MM.1S (cell line): ENCODE data around the gene C10orf90.

Experiments
- DNase-seq: peaks from one replicate; pipeline ENCODE4 v3.0.0-alpha.2; 2015
- H2AFZ ChIP-seq: fragments of 300-600 bp; sonication (generic); 2 replicates; pipeline ENCODE4 v1.6.0; 2016; ENCODE audit warnings: antibody characterized with exemption, low read length
- H3F3A ChIP-seq: fragments of 300-600 bp; sonication (generic); 2 replicates; pipeline ENCODE4 v1.6.1; 2016; ENCODE audit warnings: mild to moderate bottlenecking, antibody characterized with exemption, low read length, moderate library complexity, mixed read lengths; ENCODE audit not compliant: insufficient read depth
- H3K27ac ChIP-seq: fragments of 300-600 bp; sonication (generic); 2 replicates; pipeline ENCODE4 v1.5.1; 2016; ENCODE audit warnings: mild to moderate bottlenecking, low read length
- H3K27me3 ChIP-seq: fragments of 300-600 bp; sonication (generic); replicated peaks from 2 replicates; pipeline ENCODE4 v1.6.0; 2016; ENCODE audit warnings: low read length; ENCODE audit not compliant: insufficient read depth
- H3K36me3 ChIP-seq: fragments of 300-600 bp; sonication (generic); replicated peaks from 2 replicates; pipeline ENCODE4 v1.6.1; 2016; ENCODE audit warnings: mild to moderate bottlenecking, low read length, mixed read lengths; ENCODE audit not compliant: insufficient read depth
- H3K4me1 ChIP-seq: fragments of 300-600 bp; sonication (generic); 2 replicates; pipeline ENCODE4 v1.6.1; 2016; ENCODE audit warnings: low read length, mixed read lengths
- H3K4me2 ChIP-seq: fragments of 300-600 bp; sonication (generic); 2 replicates; pipeline ENCODE4 v1.6.0; 2016; ENCODE audit warnings: low read depth, low read length
- H3K4me3 ChIP-seq: fragments of 300-600 bp; sonication (generic); 2 replicates; pipeline ENCODE4 v1.5.1; 2016; ENCODE audit warnings: low read length, mixed read lengths
- H3K79me2 ChIP-seq: fragments of 300-600 bp; sonication (generic); 2 replicates; pipeline ENCODE4 v1.6.1; 2016; ENCODE audit warnings: mixed run types, low read length, mixed read lengths
- H3K9ac ChIP-seq: fragments of 300-600 bp; sonication (generic); 2 replicates; pipeline ENCODE4 v1.6.1; 2016; ENCODE audit warnings: low read length, mixed read lengths
- H3K9me2 ChIP-seq: fragments of 300-600 bp; sonication (generic); replicated peaks from 2 replicates; pipeline ENCODE4 v1.6.1; 2016; ENCODE audit warnings: mild to moderate bottlenecking, low read length, mixed read lengths; ENCODE audit not compliant: insufficient read depth
- H3K9me3 ChIP-seq: fragments of 300-600 bp; sonication (generic); replicated peaks from 2 replicates; pipeline ENCODE4 v1.6.1; 2016; ENCODE audit warnings: mild to moderate bottlenecking, low read length, mixed read lengths; ENCODE audit not compliant: insufficient read depth
- H4K20me1 ChIP-seq: fragments of 300-600 bp; sonication (generic); 2 replicates; pipeline ENCODE4 v1.6.1; 2016; ENCODE audit warnings: mild to moderate bottlenecking, low read length, moderate library complexity, mixed read lengths; ENCODE audit not compliant: insufficient read depth
- EZH2 ChIP-seq: fragments of 300-600 bp; sonication (generic); optimal IDR thresholded peaks from 2 replicates; pipeline ENCODE3; 2017; ENCODE audit warnings: low read depth, mild to moderate bottlenecking, antibody characterized with exemption, low read length, mixed read lengths
- EZH2phosphoT487 ChIP-seq: fragments of 300-600 bp; sonication (generic); IDR thresholded peaks from 2 replicates; pipeline ENCODE4 v1.6.1; 2018; ENCODE audit warnings: antibody characterized with exemption, low read length
- TF ChIP-seq, protein P1 (sequence below): fragments of 300-600 bp; sonication (generic); IDR thresholded peaks from 2 replicates; pipeline ENCODE4 v1.5.1; 2016; ENCODE audit warnings: antibody characterized with exemption, low read length, mixed read lengths

The C10orf90 gene

DNA sequence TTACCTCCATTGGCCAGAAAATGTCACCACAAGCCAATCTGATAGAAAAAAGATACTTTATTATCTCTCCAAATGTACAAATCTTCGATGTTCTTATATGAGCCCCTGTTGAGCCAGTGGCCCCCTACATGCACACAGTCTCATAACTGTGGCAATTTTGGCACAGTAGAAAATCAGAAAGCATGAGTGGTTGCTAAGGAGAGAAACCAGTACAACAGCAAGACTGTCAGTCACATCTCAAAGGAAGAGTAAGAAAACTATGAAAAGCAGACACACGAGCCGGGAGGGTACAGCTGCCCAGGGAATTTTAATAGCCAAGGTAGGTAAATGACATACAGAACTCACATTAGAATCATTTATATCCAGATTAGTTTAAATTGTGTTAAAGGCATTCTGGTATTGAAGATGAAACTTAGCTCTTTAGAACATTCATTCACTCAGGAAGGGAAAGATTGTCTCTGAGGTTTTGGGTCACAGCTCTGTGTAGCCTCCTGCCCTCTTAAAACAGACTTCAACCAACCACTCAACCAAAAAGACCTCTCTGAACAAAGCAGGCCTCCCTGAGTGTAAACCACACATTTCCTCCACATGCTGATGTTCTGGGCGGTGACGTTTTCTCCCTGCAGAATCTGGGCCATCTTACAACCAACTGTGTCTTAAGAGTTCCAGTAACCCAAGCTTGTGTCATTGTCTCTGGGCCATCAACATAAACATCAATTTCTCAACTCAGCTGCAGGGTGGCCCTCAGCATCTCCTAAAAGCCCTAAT is 201.4 kb downstream of the C10orf90 start:
- H3K4me2 ChIP-seq: no peak overlapping the region
- no peaks in the 10 kb centered on the region for H3K79me2 ChIP-seq

DNA sequence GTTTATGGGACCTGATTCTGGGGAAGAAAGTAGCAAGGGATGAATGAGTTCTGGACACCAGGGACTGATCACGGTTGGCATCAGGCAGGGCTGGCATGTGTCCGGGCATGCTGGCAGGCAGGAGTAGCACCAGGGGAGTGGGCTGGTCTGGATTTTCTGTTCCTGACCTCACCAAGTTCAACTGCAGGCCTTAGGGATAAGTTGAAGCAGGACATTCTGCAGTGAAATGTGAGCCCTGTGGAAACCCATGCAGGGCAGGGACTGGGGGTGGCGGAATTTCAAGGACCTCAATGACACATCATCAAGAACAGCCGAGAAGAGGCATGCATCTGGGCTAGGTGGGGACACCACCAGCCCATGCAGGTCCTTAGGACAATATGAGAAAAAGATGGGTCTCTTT is 202.0 kb downstream of the C10orf90 start:
- H3K4me3 ChIP-seq: no peak overlapping the region
- no peak overlapping the region for H3K27ac ChIP-seq
- no peaks in the 10 kb centered on the region for H3K36me3 ChIP-seq
- no peaks in the 10 kb centered on the region for H3K79me2 ChIP-seq
- no peaks in the 10 kb centered on the region for H3K9me2 ChIP-seq
- no peak for DNase-seq
- no peaks in the 10 kb centered on the region for H3K27me3 ChIP-seq
- no peaks in the 10 kb centered on the region for H3K9me3 ChIP-seq
- H2AFZ ChIP-seq: no peak overlapping the region
- H3K4me1 ChIP-seq: no peaks in the 10 kb centered on the region
- no peak overlapping the region for H3K9ac ChIP-seq
- no peak for TF ChIP-seq EZH2phosphoT487
- TF ChIP-seq EZH2: no peak
- TF ChIP-seq, protein P1, sequence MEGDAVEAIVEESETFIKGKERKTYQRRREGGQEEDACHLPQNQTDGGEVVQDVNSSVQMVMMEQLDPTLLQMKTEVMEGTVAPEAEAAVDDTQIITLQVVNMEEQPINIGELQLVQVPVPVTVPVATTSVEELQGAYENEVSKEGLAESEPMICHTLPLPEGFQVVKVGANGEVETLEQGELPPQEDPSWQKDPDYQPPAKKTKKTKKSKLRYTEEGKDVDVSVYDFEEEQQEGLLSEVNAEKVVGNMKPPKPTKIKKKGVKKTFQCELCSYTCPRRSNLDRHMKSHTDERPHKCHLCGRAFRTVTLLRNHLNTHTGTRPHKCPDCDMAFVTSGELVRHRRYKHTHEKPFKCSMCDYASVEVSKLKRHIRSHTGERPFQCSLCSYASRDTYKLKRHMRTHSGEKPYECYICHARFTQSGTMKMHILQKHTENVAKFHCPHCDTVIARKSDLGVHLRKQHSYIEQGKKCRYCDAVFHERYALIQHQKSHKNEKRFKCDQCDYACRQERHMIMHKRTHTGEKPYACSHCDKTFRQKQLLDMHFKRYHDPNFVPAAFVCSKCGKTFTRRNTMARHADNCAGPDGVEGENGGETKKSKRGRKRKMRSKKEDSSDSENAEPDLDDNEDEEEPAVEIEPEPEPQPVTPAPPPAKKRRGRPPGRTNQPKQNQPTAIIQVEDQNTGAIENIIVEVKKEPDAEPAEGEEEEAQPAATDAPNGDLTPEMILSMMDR: no peak
- H3F3A ChIP-seq: no peaks in the 10 kb centered on the region
- no peak overlapping the region for H3K4me2 ChIP-seq
- H4K20me1 ChIP-seq: no peaks in the 10 kb centered on the region

More for the DNA sequence above, 201.4 kb downstream of the C10orf90 start:
- no peak overlapping the region for H3K27ac ChIP-seq
- no peaks in the 10 kb centered on the region for H3K4me1 ChIP-seq
- no peak for DNase-seq
- H3F3A ChIP-seq: no peaks in the 10 kb centered on the region
- H3K36me3 ChIP-seq: no peaks in the 10 kb centered on the region
- TF ChIP-seq EZH2: no peak
- TF ChIP-seq, protein P1: no peak
- TF ChIP-seq EZH2phosphoT487: no peak
- no peaks in the 10 kb centered on the region for H3K9me3 ChIP-seq
- no peaks in the 10 kb centered on the region for H3K27me3 ChIP-seq
- no peak overlapping the region for H3K9ac ChIP-seq
- no peak overlapping the region for H3K4me3 ChIP-seq
- H4K20me1 ChIP-seq: no peaks in the 10 kb centered on the region
- H2AFZ ChIP-seq: no peak overlapping the region
- no peaks in the 10 kb centered on the region for H3K9me2 ChIP-seq

DNA sequence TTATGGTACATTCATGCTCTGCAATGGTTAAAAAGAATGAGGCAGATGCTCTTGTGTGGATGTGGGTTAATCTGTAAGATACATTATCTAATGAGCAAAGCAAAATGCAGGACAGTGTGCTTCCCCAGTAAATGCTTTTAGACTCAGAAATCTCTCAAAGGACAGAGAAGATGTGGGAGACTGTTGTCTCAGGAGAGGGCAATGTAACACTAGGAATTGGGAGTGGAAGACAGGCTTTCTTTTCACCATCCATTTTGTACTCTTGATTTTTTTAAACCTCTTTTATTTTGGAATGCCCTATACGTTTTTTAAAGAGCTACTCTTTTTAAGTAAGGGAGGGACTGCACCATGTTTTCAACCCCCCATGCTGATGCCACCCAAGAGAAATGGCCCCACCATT is 204.7 kb downstream of the C10orf90 start:
- no peak overlapping the region for H2AFZ ChIP-seq
- H4K20me1 ChIP-seq: no peaks in the 10 kb centered on the region
- H3K36me3 ChIP-seq: no peaks in the 10 kb centered on the region
- H3K9ac ChIP-seq: no peak overlapping the region
- no peaks in the 10 kb centered on the region for H3K9me3 ChIP-seq
- H3K27me3 ChIP-seq: no peaks in the 10 kb centered on the region
- no peaks in the 10 kb centered on the region for H3K4me1 ChIP-seq
- no peaks in the 10 kb centered on the region for H3F3A ChIP-seq
- TF ChIP-seq, protein P1: no peak
- TF ChIP-seq EZH2phosphoT487 (no peak), EZH2 (no peak)
- no peak overlapping the region for H3K4me2 ChIP-seq
- no peaks in the 10 kb centered on the region for H3K9me2 ChIP-seq
- no peak for DNase-seq
- no peak overlapping the region for H3K27ac ChIP-seq
- H3K79me2 ChIP-seq: no peaks in the 10 kb centered on the region
- no peak overlapping the region for H3K4me3 ChIP-seq
